WTC11 (cell line): Measurements from ENCODE around the gene BIRC5. TPM values are rescaled to one million over a fixed set of nuclear protein-coding genes. Genes with fewer than 3 reads are reported as not detected.

Source experiments
- ATAC-seq: fragments of 200-7000 bp; cut with Tn5 transposase; 2 replicates; pipeline ENCODE4 v1.10.0; 2021; ENCODE audit warnings: mild to moderate bottlenecking, moderate library complexity
- CTCF ChIA-PET: fragments of 300-600 bp; sonication (Branson Sonifier 250); formaldehyde crosslinking; loops from one replicate; lab custom pipeline; 2021; ENCODE audit warnings: antibody characterized with exemption; lab: Charles Lee
- POLR2A ChIA-PET: fragments of 350-600 bp; sonication (Branson Sonifier 250); formaldehyde crosslinking; loops from one replicate; lab custom pipeline; 2021; ENCODE audit warnings: antibody characterized with exemption; lab: Charles Lee
- DNase-seq: peaks from one replicate; pipeline ENCODE4 v3.0.0; 2021; ENCODE audit warnings: low spot score
- H3K27ac Mint-ChIP-seq: 2 replicates; pipeline ENCODE4 v1.8.0; 2021; ENCODE audit warnings: mixed read lengths
- H3K27me3 Mint-ChIP-seq: 2 replicates; pipeline ENCODE4 v1.8.0; 2021; ENCODE audit warnings: low read depth, mild to moderate bottlenecking, moderate library complexity, mixed read lengths
- H3K36me3 Mint-ChIP-seq: 2 replicates; pipeline ENCODE4 v1.8.0; 2021; ENCODE audit warnings: mixed read lengths
- H3K4me1 Mint-ChIP-seq: 2 replicates; pipeline ENCODE4 v1.8.0; 2022; ENCODE audit warnings: mixed read lengths
- H3K4me3 Mint-ChIP-seq: 2 replicates; pipeline ENCODE4 v1.8.0; 2021; ENCODE audit warnings: mild to moderate bottlenecking, moderate library complexity, mixed read lengths
- H3K9me3 Mint-ChIP-seq: 2 replicates; pipeline ENCODE4 v1.8.0; 2021; ENCODE audit warnings: mixed read lengths
- AR ChIP-seq: fragments of 250-450 bp; sonication (Bioruptor Pico); IDR thresholded peaks from 2 replicates; pipeline ENCODE4 v1.9.0; 2021; ENCODE audit warnings: mild to moderate bottlenecking
- CBFB ChIP-seq: sonication (generic); formaldehyde crosslinking; IDR thresholded peaks from 2 replicates; pipeline ENCODE4 v1.8.1; 2022; ENCODE audit warnings: mild to moderate bottlenecking, low read depth, missing genetic modification reagents
- CREM ChIP-seq: sonication (generic); formaldehyde crosslinking; IDR thresholded peaks from 2 replicates; pipeline ENCODE4 v1.8.1; 2022; ENCODE audit warnings: mild to moderate bottlenecking, missing genetic modification reagents, moderate library complexity
- E2F1 ChIP-seq: sonication (generic); formaldehyde crosslinking; IDR thresholded peaks from 2 replicates; pipeline ENCODE4 v1.8.0; 2022; ENCODE audit warnings: mild to moderate bottlenecking, missing genetic modification reagents
- E2F4 ChIP-seq: sonication (generic); formaldehyde crosslinking; IDR thresholded peaks from 2 replicates; pipeline ENCODE4 v1.8.1; 2022; ENCODE audit warnings: low read depth, mild to moderate bottlenecking, moderate library complexity, missing genetic modification reagents, borderline replicate concordance
- EMX1 ChIP-seq: fragments of 250-450 bp; sonication (Bioruptor Pico); IDR thresholded peaks from 2 replicates; pipeline ENCODE4 v1.8.0; 2021; ENCODE audit warnings: mild to moderate bottlenecking
- FOXJ3 ChIP-seq: sonication (generic); formaldehyde crosslinking; IDR thresholded peaks from 2 replicates; pipeline ENCODE4 v1.9.0; 2021; ENCODE audit warnings: missing genetic modification reagents, mild to moderate bottlenecking, borderline replicate concordance
- FOXK1 ChIP-seq: sonication (generic); formaldehyde crosslinking; IDR thresholded peaks from 2 replicates; pipeline ENCODE4 v1.8.0; 2022; ENCODE audit warnings: mild to moderate bottlenecking, moderate library complexity, missing genetic modification reagents
- FOXP4 ChIP-seq: sonication (generic); formaldehyde crosslinking; IDR thresholded peaks from 2 replicates; pipeline ENCODE4 v1.8.0; 2022; ENCODE audit warnings: mild to moderate bottlenecking, missing genetic modification reagents
- HMGA2 ChIP-seq: fragments of 250-450 bp; sonication (Bioruptor Pico); IDR thresholded peaks from 2 replicates; pipeline ENCODE4 v1.4.0; 2021; ENCODE audit warnings: mild to moderate bottlenecking, moderate library complexity
- JAZF1 ChIP-seq: fragments of 250-450 bp; sonication (Bioruptor Pico); IDR thresholded peaks from 2 replicates; pipeline ENCODE4 v1.9.0; 2021; ENCODE audit warnings: moderate library complexity, mild to moderate bottlenecking, inconsistent platforms
- RELA ChIP-seq: sonication (generic); formaldehyde crosslinking; IDR thresholded peaks from 2 replicates; pipeline ENCODE4 v1.8.1; 2022; ENCODE audit warnings: missing genetic modification reagents, mild to moderate bottlenecking, borderline replicate concordance
- SMAD3 ChIP-seq: sonication (generic); formaldehyde crosslinking; IDR thresholded peaks from 2 replicates; pipeline ENCODE4 v1.8.0; 2022; ENCODE audit warnings: missing genetic modification reagents, mild to moderate bottlenecking, borderline replicate concordance
- SMAD4 ChIP-seq: sonication (generic); formaldehyde crosslinking; IDR thresholded peaks from 2 replicates; pipeline ENCODE4 v1.8.0; 2022; ENCODE audit warnings: mild to moderate bottlenecking, missing genetic modification reagents
- SOX15 ChIP-seq: fragments of 250-450 bp; sonication (Bioruptor Pico); IDR thresholded peaks from 2 replicates; pipeline ENCODE4 v1.9.0; 2021; ENCODE audit warnings: mild to moderate bottlenecking
- SP1 ChIP-seq: sonication (generic); formaldehyde crosslinking; conservative IDR thresholded peaks from 2 replicates; pipeline ENCODE4 v1.8.1; 2022; ENCODE audit warnings: missing genetic modification reagents
- TCF7 ChIP-seq: sonication (generic); formaldehyde crosslinking; IDR thresholded peaks from 2 replicates; pipeline ENCODE4 v1.8.0; 2022; ENCODE audit warnings: mild to moderate bottlenecking, low read depth, missing genetic modification reagents, moderate library complexity
- ZMAT4 ChIP-seq: fragments of 250-450 bp; sonication (Bioruptor Pico); IDR thresholded peaks from 2 replicates; pipeline ENCODE4 v1.9.0; 2021; ENCODE audit warnings: mild to moderate bottlenecking
- ZNF232 ChIP-seq: sonication (generic); formaldehyde crosslinking; IDR thresholded peaks from 2 replicates; pipeline ENCODE4 v1.8.0; 2022; ENCODE audit warnings: mild to moderate bottlenecking, missing genetic modification reagents
- ZNF281 ChIP-seq: sonication (generic); formaldehyde crosslinking; IDR thresholded peaks from 2 replicates; pipeline ENCODE4 v1.8.0; 2023; ENCODE audit warnings: mild to moderate bottlenecking, missing genetic modification reagents
- ZNF317 ChIP-seq: sonication (generic); formaldehyde crosslinking; IDR thresholded peaks from 2 replicates; pipeline ENCODE4 v1.8.1; 2023; ENCODE audit warnings: low read depth, mild to moderate bottlenecking, moderate library complexity, missing genetic modification reagents, borderline replicate concordance
- ZNF423 ChIP-seq: fragments of 250-450 bp; sonication (Bioruptor Pico); IDR thresholded peaks from 2 replicates; pipeline ENCODE4 v2.1.2; 2022; ENCODE audit warnings: mild to moderate bottlenecking, moderate library complexity
- ZNF671 ChIP-seq: fragments of 250-450 bp; sonication (Bioruptor Pico); IDR thresholded peaks from 2 replicates; pipeline ENCODE4 v1.8.0; 2021; ENCODE audit warnings: mild to moderate bottlenecking
- total RNA-seq: library from RNA; stranded (reverse); gene quantifications from 3 replicates; pipeline ENCODE4 v1.2.3, GENCODE V29; 2021

Gene BIRC5
- total RNA-seq, 1 experiment from 2014 or later = 115 TPM

GRCh38 chr17:78202666-78203065 is 11.4 kb upstream of the BIRC5 start (continued):
- no peak for TF ChIP-seq E2F4 (CRISPR knock-in tag)
- TF ChIP-seq SOX15 (CRISPR knock-in tag) = no peak
- no peak for TF ChIP-seq TCF7 (CRISPR knock-in tag)

- no peaks in the 10 kb centered on the region for H3K9me3 Mint-ChIP-seq
- no peak overlapping the region for H3K4me3 Mint-ChIP-seq
- CTCF ChIA-PET = interaction anchor here (3.4 kb wide), 1 partner anchor 30 kb away, joined by 10 read pairs; no protein-coding TSS in a partner anchor
- TF ChIP-seq ZNF423 (CRISPR knock-in tag) (no peak), AR (CRISPR knock-in tag) (no peak), FOXJ3 (CRISPR knock-in tag) (no peak), ZNF671 (CRISPR knock-in tag) (no peak), SMAD3 (CRISPR knock-in tag) (no peak), EMX1 (CRISPR knock-in tag) (no peak), SP1 (CRISPR knock-in tag) (no peak), ZNF317 (no peak)
- DNase-seq (no peak), ATAC-seq (no peak)
- no peaks in the 10 kb centered on the region for H3K27me3 Mint-ChIP-seq
- no peaks in the 10 kb centered on the region for H3K4me1 Mint-ChIP-seq
- H3K27ac Mint-ChIP-seq = no peak overlapping the region
- POLR2A ChIA-PET = no interaction called here
- H3K36me3 Mint-ChIP-seq = peaks cover 22% of the 10 kb centered on the region
Observed at GRCh38 chr17:78204387-78205123, 9.5 kb upstream of the BIRC5 start.

- H3K27ac Mint-ChIP-seq = no peak overlapping the region
- ChIA-PET POLR2A (no interaction called here), CTCF (interaction anchor here (1.0 to 3.4 kb wide), 6 partner anchors 18 to 186 kb away, joined by 3 to 20 read pairs (median 8); partner anchors contain the start of genes AFMID and TK1)
- no peaks in the 10 kb centered on the region for H3K4me1 Mint-ChIP-seq
- H3K9me3 Mint-ChIP-seq = no peaks in the 10 kb centered on the region
- no peaks in the 10 kb centered on the region for H3K27me3 Mint-ChIP-seq
- H3K36me3 Mint-ChIP-seq = peaks cover 22% of the 10 kb centered on the region
- H3K4me3 Mint-ChIP-seq = no peak overlapping the region
- ATAC-seq = no peak
- no peak for DNase-seq
- TF ChIP-seq ZMAT4 (CRISPR knock-in tag) = no peak
- no peak for TF ChIP-seq FOXP4
- TF ChIP-seq HMGA2 = no peak
- TF ChIP-seq E2F1 = no peak
- no peak for TF ChIP-seq EMX1 (CRISPR knock-in tag)
- TF ChIP-seq RELA (CRISPR knock-in tag) = no peak
- no peak for TF ChIP-seq ZNF232 (CRISPR knock-in tag)
- TF ChIP-seq FOXK1 (CRISPR knock-in tag) = no peak
- TF ChIP-seq CREM (CRISPR knock-in tag) = no peak
- TF ChIP-seq ZNF317 = no peak
- no peak for TF ChIP-seq ZNF281 (CRISPR knock-in tag)
- no peak for TF ChIP-seq CBFB (CRISPR knock-in tag)
- no peak for TF ChIP-seq JAZF1 (CRISPR knock-in tag)
- no peak for TF ChIP-seq SMAD4
Observed at GRCh38 chr17:78205124-78205775, 8.8 kb upstream of the BIRC5 start.
